ENCODE results near the gene PNMA3.
"Not testable (repeated sequence)": the region's sequence is repeated elsewhere in the genome, so short reads cannot be mapped to it uniquely, and the experiment has no call there.

Gene PNMA3

DNA sequence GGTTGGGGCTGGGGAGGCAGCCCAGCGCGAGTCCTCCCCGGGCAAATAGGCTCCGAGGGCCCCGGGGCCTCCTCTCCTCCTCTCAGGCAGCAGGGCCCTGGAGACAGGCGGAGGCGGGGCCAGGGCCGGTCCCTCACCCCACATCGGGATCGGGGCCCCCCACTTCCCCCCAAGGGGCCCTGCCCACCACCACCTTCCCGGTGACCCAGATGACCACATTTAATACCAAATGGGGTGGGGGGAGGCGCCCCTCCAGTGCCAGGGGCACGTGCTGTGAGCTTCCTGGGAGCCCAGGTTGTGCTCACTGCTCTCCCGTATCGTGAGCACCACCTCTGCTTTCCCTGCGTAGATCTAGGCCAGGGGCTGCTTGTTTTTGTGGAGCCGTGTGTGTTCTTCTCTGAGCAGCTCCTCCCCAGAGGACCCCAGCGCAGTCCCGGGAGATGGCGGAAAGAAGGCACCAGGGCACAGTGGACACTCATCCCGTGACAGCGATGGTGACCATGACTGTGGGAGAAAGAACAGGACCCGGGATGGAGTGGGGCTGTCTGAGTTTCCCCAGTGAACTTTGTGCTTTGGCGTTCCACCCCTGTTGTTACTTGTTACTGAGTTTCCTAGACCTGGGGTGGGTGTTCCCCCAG is 18.1 kb downstream of the PNMA3 start:
- no peak for DNase-seq

DNA sequence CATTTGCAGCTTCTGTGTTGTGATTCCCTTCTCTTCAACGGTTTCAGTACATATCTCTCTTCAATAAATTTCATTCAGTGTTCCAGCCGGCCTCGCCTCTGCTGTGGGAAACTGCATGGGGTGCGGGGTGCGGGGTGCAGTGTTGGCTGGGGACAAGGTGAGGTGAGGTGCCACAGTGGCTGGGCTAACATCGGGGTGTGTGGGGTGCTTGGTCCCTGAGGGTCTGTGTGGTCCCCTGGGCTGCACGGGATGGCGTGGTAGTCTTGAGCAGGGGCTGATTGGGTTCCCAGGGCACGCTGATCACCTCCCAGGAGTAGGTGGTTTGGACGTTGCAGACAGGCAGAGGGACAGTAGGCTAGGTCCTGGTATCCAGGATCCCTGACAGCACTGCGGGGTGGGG is 18.7 kb downstream of the PNMA3 start:
- no peak for DNase-seq

DNA sequence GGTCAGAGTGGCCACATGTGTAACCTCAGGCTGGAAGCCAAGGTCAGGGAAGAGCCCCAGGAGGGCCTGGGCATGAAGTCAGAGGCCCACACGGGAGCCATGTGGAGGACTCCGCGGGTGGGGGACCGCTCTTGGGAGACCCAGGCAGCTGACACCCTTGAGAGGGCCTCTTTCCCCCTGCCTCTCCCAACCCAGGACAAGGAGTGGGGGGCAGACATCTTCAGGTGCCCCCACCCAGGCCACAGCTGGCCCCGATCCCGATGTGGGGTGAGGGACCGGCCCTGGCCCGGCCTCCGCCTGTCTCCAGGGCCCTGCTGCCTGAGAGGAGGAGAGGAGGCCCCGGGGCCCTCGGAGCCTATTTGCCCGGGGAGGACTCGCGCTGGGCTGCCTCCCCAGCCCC is 19.1 kb downstream of the PNMA3 start:
- DNase-seq, result no peak

DNA sequence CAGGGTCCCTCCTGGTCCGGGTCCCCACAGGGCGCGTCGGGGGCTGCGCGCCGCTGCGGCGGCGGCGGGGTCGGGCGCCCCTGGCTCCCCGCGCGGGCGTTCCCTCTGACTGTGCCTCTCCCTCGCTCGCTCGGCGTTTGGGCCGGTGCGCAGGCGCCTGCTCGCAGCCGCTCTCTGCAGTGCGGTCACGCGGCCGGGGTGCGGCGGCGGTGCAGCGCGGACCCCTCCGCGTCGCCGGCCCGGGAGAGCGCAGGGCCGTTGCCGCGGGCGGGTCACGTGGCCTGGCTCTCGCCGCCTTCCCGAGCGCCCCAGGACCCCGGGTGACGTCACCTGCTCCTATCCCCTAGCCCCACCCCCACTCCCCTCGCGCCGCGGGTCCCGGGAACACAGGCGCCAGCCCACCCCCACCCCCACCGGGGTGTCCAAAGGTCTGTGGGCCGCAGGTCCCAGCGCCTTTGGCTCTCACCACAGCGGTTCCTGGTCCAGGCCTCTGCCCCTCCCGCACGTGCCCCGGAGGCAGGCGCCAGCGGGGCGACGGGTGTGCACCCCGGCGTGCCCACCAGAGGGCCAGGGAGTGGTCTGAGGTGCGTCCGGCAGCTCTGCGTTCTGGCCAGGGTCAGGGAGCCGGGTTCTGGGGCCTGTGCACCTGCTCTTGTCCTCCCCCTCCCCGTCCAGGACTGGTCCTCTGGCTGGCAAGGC is 21.3 kb downstream of the PNMA3 start:
- not testable (repeated sequence) for DNase-seq

DNA sequence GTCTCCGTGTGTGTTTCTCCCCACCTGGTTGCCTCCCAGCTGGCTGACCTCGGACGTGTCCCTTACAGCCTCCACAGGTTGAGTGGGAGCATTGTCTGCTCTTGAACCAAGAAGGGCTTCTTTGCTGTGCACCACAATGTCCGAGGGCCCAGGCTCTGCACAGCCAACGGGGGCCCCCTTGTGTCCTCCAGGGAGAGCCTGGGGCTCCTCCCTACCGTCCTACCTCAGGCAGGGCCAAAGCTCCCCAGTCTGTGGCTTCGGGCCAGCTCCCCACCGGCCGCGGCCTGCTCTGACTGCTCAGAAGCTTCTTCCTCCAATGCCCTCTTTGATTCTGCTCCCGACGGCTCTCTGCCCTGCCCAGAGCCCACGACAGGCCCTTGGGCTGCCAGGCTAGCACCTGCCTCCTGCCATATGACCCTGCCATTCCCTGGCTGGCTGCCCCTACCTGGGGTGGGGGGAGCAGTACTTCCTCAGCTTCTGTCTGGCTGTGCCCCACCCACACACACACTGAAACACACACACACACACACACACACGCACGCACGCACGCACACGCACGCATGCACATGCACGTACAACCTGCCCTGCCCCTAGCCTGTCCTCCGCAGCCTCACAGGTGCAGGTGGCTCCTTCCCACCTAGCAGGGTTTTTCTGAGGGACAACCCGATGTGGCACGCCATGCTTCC is 27.1 kb downstream of the PNMA3 start:
- DNase-seq, result not testable (repeated sequence)

DNA sequence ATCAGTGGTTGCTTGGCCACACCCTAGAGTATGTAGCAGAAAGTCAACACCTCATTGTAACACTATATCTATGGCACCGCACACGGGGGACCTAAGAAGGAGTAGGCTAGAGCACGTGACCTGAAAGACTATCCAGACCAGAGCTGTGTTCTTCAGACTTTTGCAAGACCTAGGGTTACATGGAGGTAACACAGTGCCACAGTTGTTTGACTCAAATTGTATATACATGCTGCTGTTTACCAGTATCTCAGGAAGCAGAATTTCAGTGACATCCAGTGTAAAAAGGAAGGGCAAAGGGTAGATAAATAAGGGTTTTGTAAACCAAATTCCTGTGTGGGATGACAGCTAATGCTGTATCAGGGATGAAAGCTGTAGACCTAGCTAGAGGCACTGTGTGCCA is 46.1 kb downstream of the PNMA3 start:
- no peak for DNase-seq

DNA sequence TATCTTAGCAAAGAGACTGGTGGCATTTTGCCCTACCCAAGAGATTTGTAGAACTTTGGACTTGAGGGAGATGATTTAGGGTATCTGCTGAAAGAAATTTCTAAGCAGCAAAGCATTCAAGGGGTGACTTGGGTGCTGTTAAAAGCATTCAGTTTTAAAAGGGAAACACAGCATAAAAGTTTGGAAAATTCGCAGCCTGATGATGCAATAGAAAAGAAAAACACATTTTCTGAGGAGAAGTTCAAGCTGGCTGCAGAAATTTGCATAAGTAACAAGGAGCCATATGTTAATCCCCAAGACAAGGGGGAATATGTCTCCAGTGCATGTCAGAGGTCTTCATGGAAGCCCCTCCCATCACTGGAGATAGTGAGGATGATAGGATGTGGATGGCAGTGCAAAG is 48.7 kb downstream of the PNMA3 start:
- not testable (repeated sequence) for DNase-seq

DNA sequence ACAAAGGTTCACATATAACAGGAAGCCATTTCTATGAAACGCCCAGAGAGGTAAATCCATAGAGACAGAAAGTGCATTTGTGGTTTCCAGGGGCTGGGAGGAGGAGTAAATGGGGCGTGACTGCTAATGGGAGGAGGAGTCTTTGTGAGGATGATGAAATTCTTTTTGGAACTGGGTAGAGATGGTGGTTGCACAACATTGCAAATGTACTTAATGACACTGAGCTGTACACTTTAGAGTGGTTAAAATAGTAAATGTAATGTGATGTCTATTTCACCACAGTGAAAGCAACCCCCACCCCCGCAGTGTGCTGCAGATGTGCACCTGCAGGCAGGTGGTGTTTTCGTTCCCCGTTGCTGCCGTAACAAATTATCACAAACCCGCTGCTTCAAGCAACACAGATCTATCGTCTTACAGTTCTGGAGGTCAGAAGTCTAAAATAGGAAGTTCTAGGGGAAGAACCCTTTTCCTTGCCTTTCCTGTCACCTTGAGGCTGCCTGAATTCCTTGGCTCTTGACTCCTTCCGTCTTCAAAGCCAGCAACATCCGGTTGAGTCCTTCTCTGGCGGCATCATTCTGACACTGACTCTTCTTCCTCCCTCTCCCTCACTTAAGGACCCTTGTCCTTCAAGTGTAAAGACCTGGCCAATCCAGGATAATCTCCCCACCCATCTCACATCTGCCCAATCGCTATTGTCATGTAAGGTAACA is 50.0 kb downstream of the PNMA3 start:
- not testable (repeated sequence) for DNase-seq

Data from NCI-H1930 (cell line).